ENCODE measurements around the gene JUN. TPM values are rescaled to one million over a fixed set of nuclear protein-coding genes. Genes with fewer than 3 reads are reported as not detected.

JUN gene
- total RNA-seq, 1 experiment from 2014 or later: 74.7 TPM

- BruUV-seq (replicated peaks): no TSS peak
- ChIA-PET POLR2A (ENCODE audit: unreplicated experiment) (interaction anchor here (0.6 to 1.2 kb wide), 4 partner anchors 102 to 970 kb away, joined by 5 to 10 read pairs (median 10); no protein-coding TSS in a partner anchor), CTCF (no interaction called here)
- intact Hi-C loops (cut with micrococcal nuclease; ENCODE audit: unreplicated experiment): loop anchor here (1.0 to 10.0 kb wide), 5 partner anchors 41 to 704 kb away; no protein-coding TSS in a partner anchor
- peaks cover 37% of the 10 kb centered on the region for H4K20me1 ChIP-seq (ENCODE audit: insufficient read depth)
- peak overlapping the region; percentile 83 for H3K4me2 ChIP-seq
- H3K27me3 ChIP-seq (ENCODE audit: insufficient read depth, low read depth): no peaks in the 10 kb centered on the region
- peaks cover 20% of the 10 kb centered on the region for H3K4me1 ChIP-seq (replicated peaks; ENCODE audit: insufficient read depth)
- H3K9me2 ChIP-seq (ENCODE audit: insufficient read depth): no peaks in the 10 kb centered on the region
- peaks cover 24% of the 10 kb centered on the region; the same call in 1 of the 2 replicates for H3K36me3 ChIP-seq (ENCODE audit: low read depth)
- H3K9me3 ChIP-seq (ENCODE audit: insufficient read depth, low read depth): no peaks in the 10 kb centered on the region
- peak overlapping the region; percentile 92 for H3K27ac ChIP-seq
- TF ChIP-seq EZH2 (IDR thresholded peaks at IDR 0.05; ENCODE audit: low read depth) (no peak), CTCF (conservative IDR thresholded peaks at IDR 0.05) (no peak)
- H3F3A ChIP-seq (ENCODE audit: insufficient read depth, low read depth): peaks cover 56% of the 10 kb centered on the region
- H2AFZ ChIP-seq: no peak overlapping the region
- peaks cover 40% of the 10 kb centered on the region for H3K79me2 ChIP-seq (ENCODE audit: low read depth)
- peak overlapping the region; percentile 94 for H3K4me3 ChIP-seq
- DNase-seq: peak; percentile 23 to 36
Measured at GRCh38 chr1:58780836-58781452, 2.9 kb downstream of the JUN start.

DNA sequence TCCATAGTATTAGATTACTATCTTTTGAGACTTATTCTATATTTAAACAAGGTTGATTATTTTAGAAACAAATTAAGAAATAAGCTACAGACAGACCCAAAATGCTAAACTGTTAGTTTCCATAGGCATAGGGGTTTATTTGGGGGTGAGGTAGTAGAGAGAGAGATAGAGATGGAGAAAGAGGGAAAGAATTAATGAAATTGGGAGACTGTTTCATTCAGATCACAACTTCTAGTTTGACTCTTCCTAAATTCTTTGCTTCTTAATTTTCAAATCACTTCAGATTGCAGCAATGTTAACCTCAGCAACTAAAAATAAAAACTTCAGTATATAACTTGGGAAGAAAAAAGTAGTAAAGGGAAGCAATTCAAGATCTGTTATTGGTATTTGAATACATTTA, 3.4 kb downstream of the JUN start:
- H3F3A ChIP-seq (ENCODE audit: insufficient read depth, low read depth): peaks cover 50% of the 10 kb centered on the region
- ChIA-PET CTCF (no interaction called here), POLR2A (ENCODE audit: unreplicated experiment) (interaction anchor here (0.6 to 1.0 kb wide), 4 partner anchors 27 to 291 kb away, joined by 3 to 10 read pairs (median 6); no protein-coding TSS in a partner anchor)
- DNase-seq: peak in 1 of 2 experiments; percentile 42
- intact Hi-C loops (cut with micrococcal nuclease; ENCODE audit: unreplicated experiment): loop anchor here (1.0 to 10.0 kb wide), 5 partner anchors 40 to 704 kb away; no protein-coding TSS in a partner anchor
- H2AFZ ChIP-seq: no peak overlapping the region
- H3K27me3 ChIP-seq (ENCODE audit: insufficient read depth, low read depth): no peaks in the 10 kb centered on the region
- peak overlapping the region; percentile 94 for H3K4me3 ChIP-seq
- BruUV-seq (replicated peaks): no TSS peak
- peaks cover 37% of the 10 kb centered on the region for H4K20me1 ChIP-seq (ENCODE audit: insufficient read depth)
- TF ChIP-seq EZH2 (IDR thresholded peaks at IDR 0.05; ENCODE audit: low read depth): no peak
- TF ChIP-seq CTCF (conservative IDR thresholded peaks at IDR 0.05): no peak
- H3K36me3 ChIP-seq (ENCODE audit: low read depth): peaks cover 24% of the 10 kb centered on the region; the same call in 1 of the 2 replicates
- peak overlapping the region; percentile 83 for H3K4me2 ChIP-seq
- peaks cover 40% of the 10 kb centered on the region for H3K79me2 ChIP-seq (ENCODE audit: low read depth)
- H3K9me2 ChIP-seq (ENCODE audit: insufficient read depth): no peaks in the 10 kb centered on the region
- no peaks in the 10 kb centered on the region for H3K9me3 ChIP-seq (ENCODE audit: insufficient read depth, low read depth)
- peaks cover 17% of the 10 kb centered on the region for H3K4me1 ChIP-seq (replicated peaks; ENCODE audit: insufficient read depth)
- H3K27ac ChIP-seq: peak overlapping the region; percentile 92

GRCh38 chr1:58779801-58780382, 4.0 kb downstream of the JUN start:
- H3F3A ChIP-seq (ENCODE audit: insufficient read depth, low read depth): peaks cover 45% of the 10 kb centered on the region
- peaks cover 37% of the 10 kb centered on the region for H4K20me1 ChIP-seq (ENCODE audit: insufficient read depth)
- no peak for TF ChIP-seq EZH2 (IDR thresholded peaks at IDR 0.05; ENCODE audit: low read depth)
- no peak for TF ChIP-seq CTCF (conservative IDR thresholded peaks at IDR 0.05)
- no peaks in the 10 kb centered on the region for H3K27me3 ChIP-seq (ENCODE audit: insufficient read depth, low read depth)
- peaks cover 40% of the 10 kb centered on the region for H3K79me2 ChIP-seq (ENCODE audit: low read depth)
- no peak overlapping the region for H2AFZ ChIP-seq
- H3K4me1 ChIP-seq (replicated peaks; ENCODE audit: insufficient read depth): peaks cover 17% of the 10 kb centered on the region
- peak overlapping the region; percentile 92 for H3K27ac ChIP-seq
- H3K36me3 ChIP-seq (ENCODE audit: low read depth): peaks cover 24% of the 10 kb centered on the region; the same call in 1 of the 2 replicates
- POLR2A ChIA-PET (ENCODE audit: unreplicated experiment): interaction anchor here (0.6 to 1.0 kb wide), 5 partner anchors 26 to 772 kb away, joined by 3 to 14 read pairs (median 5); no protein-coding TSS in a partner anchor
- CTCF ChIA-PET: interaction anchor here (0.7 kb wide), 1 partner anchor 306 kb away, joined by 3 read pairs; no protein-coding TSS in a partner anchor
- no TSS peak for BruUV-seq (replicated peaks)
- peak overlapping the region; percentile 83 for H3K4me2 ChIP-seq
- peak overlapping the region; percentile 94 for H3K4me3 ChIP-seq
- intact Hi-C loops (cut with micrococcal nuclease; ENCODE audit: unreplicated experiment): loop anchor here (1.0 to 10.0 kb wide), 5 partner anchors 40 to 705 kb away; no protein-coding TSS in a partner anchor
- H3K9me3 ChIP-seq (ENCODE audit: insufficient read depth, low read depth): no peaks in the 10 kb centered on the region
- no peaks in the 10 kb centered on the region for H3K9me2 ChIP-seq (ENCODE audit: insufficient read depth)
- DNase-seq: peak; percentile 73 to 88

Measured in PC-9 (cell line).